Right lobe of liver (tissue), 6 donors: ENCODE results near the gene PRR23C. TPM values are rescaled to one million over a fixed set of nuclear protein-coding genes. Genes with fewer than 3 reads are reported as not detected.
A peak's percentile ranks its signal among the peaks of the same experiment; 100 is the strongest.
"Not testable (repeated sequence)": the region's sequence is repeated elsewhere in the genome, so short reads cannot be mapped to it uniquely, and the experiment has no call there.

Source experiments
- ATAC-seq, 4 donors: fragments of 200-7000 bp; cut with Tn5 transposase; one replicate each; pipeline ENCODE4 v1.9.1; 2020; ENCODE audit warnings: mild to moderate bottlenecking in 4 of 4, moderate library complexity in 4 of 4
- DNase-seq, 3 donors: peaks; one replicate each; pipeline ENCODE4 v3.0.0-alpha.2; 2020
- H3K27ac ChIP-seq, 3 donors: fragments of 200-600 bp; one replicate each; pipeline ENCODE4 v1.8.0; 2022
- H3K27me3 ChIP-seq, 2 donors: fragments of 200-600 bp; one replicate each; pipeline ENCODE4 v1.8.0; 2022
- H3K36me3 ChIP-seq, 4 donors: fragments of 200-600 bp; sonication (generic) in 1 of 4; one replicate each; pipeline versions ENCODE4 v1.5.1 to v1.8.0; 2017 to 2022; ENCODE audit warnings: control low read depth in 1 of 4
- H3K4me1 ChIP-seq, 4 donors: fragments of 200-600 bp; sonication (generic) in 1 of 4; one replicate each; pipeline versions ENCODE4 v1.5.1 to v1.8.0; 2017 to 2022; ENCODE audit warnings: control low read depth in 1 of 4
- H3K4me3 ChIP-seq, 3 donors: fragments of 200-600 bp; one replicate each; pipeline ENCODE4 v1.8.0; 2022
- H3K9me3 ChIP-seq, 4 donors: fragments of 200-600 bp; sonication (generic) in 1 of 4; one replicate each; pipeline versions ENCODE4 v1.5.1 to v1.8.0; 2017 to 2022; ENCODE audit warnings: control low read depth in 1 of 4
- POLR2A ChIP-seq: fragments of 450-650 bp; IDR thresholded peaks from one replicate; pipeline ENCODE4 v1.6.1; 2017; ENCODE audit warnings: antibody characterized with exemption, mild to moderate bottlenecking
- WGBS: methylation state at CpG from one replicate; pipeline ENCODE4 v1.1.6; 2018; ENCODE audit warnings: low coverage, low lambda C conversion rate; ENCODE audit not compliant: insufficient coverage; ENCODE audit errors: missing lambda C conversion rate; 5-methylcytosine and 5-hydroxymethylcytosine counted together
- intact Hi-C, 2 donors: fragments of 100-400 bp; cut with DNase I; formaldehyde crosslinking; loops; one replicate each; pipeline versions ENCODE4 v1.11.2 to v1.14.1; 2022
- total RNA-seq, 6 experiments: library from RNA; depleted of rRNA in 2 of 6; stranded (reverse); fragments of >200 nt in 2 of 6; fragmentation: NEBNext Ultra II Directional in 3 of 6; extraction: Animal tissue kit (Norgen Biotek cat#: 25700) in 3 of 6; gene quantifications; one replicate each; pipeline versions ENCODE4 v1.1.0 to v1.2.4, GENCODE V29; 2016 to 2023
- TF ChIP-seq, protein P1 (sequence below), 4 donors: fragments of 200-600 bp in 3 of 4; fragments of 450-650 bp in 1 of 4; IDR thresholded peaks; one replicate each; pipeline versions ENCODE4 v1.5.1 to v1.8.0; 2016 to 2022; ENCODE audit warnings: antibody characterized with exemption in 4 of 4, mild to moderate bottlenecking in 2 of 4
- donor health status: DM: no; HTN: yes; CAD: no.
- donor health status: DM: no; HTN: no; CAD: no.
- donor health status: DM: no; HTN: no; CAD: no.
- donor health status: DM: no; HTN: yes; CAD: no.
- donor health status: DM: no; HTN: yes; CAD: no.

The PRR23C gene
- total RNA-seq, 6 experiments from 2014 or later, result not detected

- no peaks in the 10 kb centered on the region for H3K36me3 ChIP-seq
- H3K9me3 ChIP-seq, result no peaks in the 10 kb centered on the region
- WGBS, result 82% methylated on average over 6 of the region's 50 CpGs
- intact Hi-C loops, result no loop called here
- no peaks in the 10 kb centered on the region for H3K27me3 ChIP-seq
- no peaks in the 10 kb centered on the region for H3K4me1 ChIP-seq
- DNase-seq (peak in 1 of 3 donors; percentile 55), ATAC-seq (peak in 1 of 4 donors; percentile 33)
- H3K4me3 ChIP-seq, result no peak overlapping the region
- TF ChIP-seq, protein P1, sequence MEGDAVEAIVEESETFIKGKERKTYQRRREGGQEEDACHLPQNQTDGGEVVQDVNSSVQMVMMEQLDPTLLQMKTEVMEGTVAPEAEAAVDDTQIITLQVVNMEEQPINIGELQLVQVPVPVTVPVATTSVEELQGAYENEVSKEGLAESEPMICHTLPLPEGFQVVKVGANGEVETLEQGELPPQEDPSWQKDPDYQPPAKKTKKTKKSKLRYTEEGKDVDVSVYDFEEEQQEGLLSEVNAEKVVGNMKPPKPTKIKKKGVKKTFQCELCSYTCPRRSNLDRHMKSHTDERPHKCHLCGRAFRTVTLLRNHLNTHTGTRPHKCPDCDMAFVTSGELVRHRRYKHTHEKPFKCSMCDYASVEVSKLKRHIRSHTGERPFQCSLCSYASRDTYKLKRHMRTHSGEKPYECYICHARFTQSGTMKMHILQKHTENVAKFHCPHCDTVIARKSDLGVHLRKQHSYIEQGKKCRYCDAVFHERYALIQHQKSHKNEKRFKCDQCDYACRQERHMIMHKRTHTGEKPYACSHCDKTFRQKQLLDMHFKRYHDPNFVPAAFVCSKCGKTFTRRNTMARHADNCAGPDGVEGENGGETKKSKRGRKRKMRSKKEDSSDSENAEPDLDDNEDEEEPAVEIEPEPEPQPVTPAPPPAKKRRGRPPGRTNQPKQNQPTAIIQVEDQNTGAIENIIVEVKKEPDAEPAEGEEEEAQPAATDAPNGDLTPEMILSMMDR (IDR thresholded peaks at IDR 0.05), result no peak
- no peak for TF ChIP-seq POLR2A
- H3K27ac ChIP-seq, result no peak overlapping the region
Observed at GRCh38 chr3:139043554-139044365, 932 bp downstream of the PRR23C start.

DNA sequence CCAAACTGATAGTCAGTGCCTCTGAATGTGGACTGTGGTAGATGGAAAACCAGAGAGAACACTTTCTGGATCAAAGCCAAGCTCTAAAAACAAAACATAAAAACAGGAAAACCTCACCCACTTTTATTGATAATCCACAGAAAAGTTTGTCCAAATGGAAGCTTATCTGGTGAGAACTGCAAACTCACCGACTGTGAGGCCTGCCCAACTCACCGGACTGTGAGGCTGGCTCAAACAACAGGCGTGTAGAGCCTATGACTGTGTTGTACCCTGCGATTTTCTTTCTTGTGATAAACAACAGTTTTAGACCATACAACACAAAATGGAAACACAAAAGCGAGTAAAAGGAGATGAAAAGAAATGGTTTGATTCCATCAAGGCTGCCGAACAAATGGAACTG is 7.2 kb downstream of the PRR23C start:
- no peaks in the 10 kb centered on the region for H3K27me3 ChIP-seq
- no peak overlapping the region for H3K27ac ChIP-seq
- WGBS, result 62% methylated on average over 6 of the region's 6 CpGs
- TF ChIP-seq, protein P1 (IDR thresholded peaks at IDR 0.05), result no peak
- no peak for TF ChIP-seq POLR2A
- H3K9me3 ChIP-seq, result no peaks in the 10 kb centered on the region
- H3K36me3 ChIP-seq, result no peaks in the 10 kb centered on the region
- no peaks in the 10 kb centered on the region for H3K4me1 ChIP-seq
- ATAC-seq (peak in 1 of 4 donors; percentile 36), DNase-seq (no peak)
- H3K4me3 ChIP-seq, result no peak overlapping the region
- intact Hi-C loops, result no loop called here

- H3K27me3 ChIP-seq, result no peaks in the 10 kb centered on the region
- peaks cover 0 to 3% (median 0%) of the 10 kb centered on the region in 4 donors for H3K9me3 ChIP-seq
- ATAC-seq, result no peak
- intact Hi-C loops, result no loop called here
- no peak overlapping the region for H3K27ac ChIP-seq
- WGBS, result 54% methylated on average over 2 of the region's 2 CpGs
- H3K4me3 ChIP-seq, result no peak overlapping the region
- no peak for TF ChIP-seq POLR2A
- TF ChIP-seq, protein P1 (IDR thresholded peaks at IDR 0.05), result no peak
- no peaks in the 10 kb centered on the region for H3K36me3 ChIP-seq
- DNase-seq, result no peak
- no peaks in the 10 kb centered on the region for H3K4me1 ChIP-seq
Observed at GRCh38 chr3:139032326-139033002, 12.2 kb downstream of the PRR23C start.

DNA sequence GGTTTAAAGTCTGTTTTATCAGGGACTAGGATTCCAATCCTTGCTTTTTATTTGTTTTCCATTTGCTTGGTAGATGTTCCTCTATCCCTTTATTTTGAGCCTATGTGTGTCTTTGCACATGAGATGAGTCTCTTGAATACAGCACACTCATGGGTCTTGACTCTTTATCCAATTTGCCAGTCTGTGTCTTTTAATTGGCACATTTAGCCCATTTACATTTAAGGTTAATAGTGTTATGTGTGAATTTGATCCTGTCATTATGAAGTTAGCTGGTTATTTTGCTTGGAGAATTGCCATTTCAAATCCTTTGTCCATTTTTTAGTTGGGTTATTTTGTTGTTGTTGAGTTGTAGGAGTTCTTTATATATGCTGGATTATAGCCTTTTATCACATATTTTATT is 14.1 kb downstream of the PRR23C start:
- H3K36me3 ChIP-seq, H3K9me3 ChIP-seq, H3K4me1 ChIP-seq, ATAC-seq, DNase-seq, intact Hi-C loops, H3K27ac ChIP-seq, H3K4me3 ChIP-seq, H3K27me3 ChIP-seq: not testable (repeated sequence)

GRCh38 chr3:139024968-139025367 is 19.7 kb downstream of the PRR23C start:
- Histone ChIP-seq H3K4me1 (no peaks in the 10 kb centered on the region), H3K4me3 (no peak overlapping the region), H3K27ac (no peak overlapping the region), H3K9me3 (no peaks in the 10 kb centered on the region), H3K27me3 (no peaks in the 10 kb centered on the region), H3K36me3 (no peaks in the 10 kb centered on the region)
- TF ChIP-seq, protein P1 (IDR thresholded peaks at IDR 0.05), result no peak
- no peak for TF ChIP-seq POLR2A
- WGBS, result 65% methylated on average over 2 of the region's 2 CpGs
- ATAC-seq (no peak), DNase-seq (no peak)
- intact Hi-C loops, result no loop called here
